WTC11 (cell line): Measurements from ENCODE around the gene ZBTB21. TPM values are rescaled to one million over a fixed set of nuclear protein-coding genes. Genes with fewer than 3 reads are reported as not detected.
A peak's percentile ranks its signal among the peaks of the same experiment; 100 is the strongest.

Source experiments
- ATAC-seq: fragments of 200-7000 bp; cut with Tn5 transposase; 2 replicates; pipeline ENCODE4 v1.10.0; 2021; ENCODE audit warnings: mild to moderate bottlenecking, moderate library complexity
- CTCF ChIA-PET: fragments of 300-600 bp; sonication (Branson Sonifier 250); formaldehyde crosslinking; loops from one replicate; lab custom pipeline; 2021; ENCODE audit warnings: antibody characterized with exemption; lab: Charles Lee
- POLR2A ChIA-PET: fragments of 350-600 bp; sonication (Branson Sonifier 250); formaldehyde crosslinking; loops from one replicate; lab custom pipeline; 2021; ENCODE audit warnings: antibody characterized with exemption; lab: Charles Lee
- DNase-seq: peaks from one replicate; pipeline ENCODE4 v3.0.0; 2021; ENCODE audit warnings: low spot score
- H3K27ac Mint-ChIP-seq: 2 replicates; pipeline ENCODE4 v1.8.0; 2021; ENCODE audit warnings: mixed read lengths
- H3K27me3 Mint-ChIP-seq: 2 replicates; pipeline ENCODE4 v1.8.0; 2021; ENCODE audit warnings: low read depth, mild to moderate bottlenecking, moderate library complexity, mixed read lengths
- H3K36me3 Mint-ChIP-seq: 2 replicates; pipeline ENCODE4 v1.8.0; 2021; ENCODE audit warnings: mixed read lengths
- H3K4me1 Mint-ChIP-seq: 2 replicates; pipeline ENCODE4 v1.8.0; 2022; ENCODE audit warnings: mixed read lengths
- H3K4me3 Mint-ChIP-seq: 2 replicates; pipeline ENCODE4 v1.8.0; 2021; ENCODE audit warnings: mild to moderate bottlenecking, moderate library complexity, mixed read lengths
- H3K9me3 Mint-ChIP-seq: 2 replicates; pipeline ENCODE4 v1.8.0; 2021; ENCODE audit warnings: mixed read lengths
- CREB1 ChIP-seq: sonication (generic); formaldehyde crosslinking; IDR thresholded peaks from 2 replicates; pipeline ENCODE4 v1.8.0; 2023; ENCODE audit warnings: mild to moderate bottlenecking, missing genetic modification reagents
- CREM ChIP-seq: sonication (generic); formaldehyde crosslinking; IDR thresholded peaks from 2 replicates; pipeline ENCODE4 v1.8.1; 2022; ENCODE audit warnings: mild to moderate bottlenecking, missing genetic modification reagents, moderate library complexity
- ELF4 ChIP-seq: sonication (generic); formaldehyde crosslinking; IDR thresholded peaks from 2 replicates; pipeline ENCODE4 v1.8.1; 2022; ENCODE audit warnings: low read depth, mild to moderate bottlenecking, moderate library complexity, missing genetic modification reagents
- ESRRA ChIP-seq: sonication (generic); formaldehyde crosslinking; IDR thresholded peaks from 2 replicates; pipeline ENCODE4 v1.8.1; 2022; ENCODE audit warnings: mild to moderate bottlenecking, missing genetic modification reagents, borderline replicate concordance
- FOXP1 ChIP-seq: sonication (generic); formaldehyde crosslinking; IDR thresholded peaks from 2 replicates; pipeline ENCODE4 v1.8.0; 2022; ENCODE audit warnings: missing genetic modification reagents, mild to moderate bottlenecking, moderate library complexity, borderline replicate concordance
- GRHL2 ChIP-seq: fragments of 250-450 bp; sonication (Bioruptor Pico); IDR thresholded peaks from 2 replicates; pipeline ENCODE4 v1.8.0; 2022; ENCODE audit warnings: mild to moderate bottlenecking, moderate library complexity; ENCODE audit not compliant: insufficient replicate concordance, severe bottlenecking
- HMGA2 ChIP-seq: fragments of 250-450 bp; sonication (Bioruptor Pico); IDR thresholded peaks from 2 replicates; pipeline ENCODE4 v1.4.0; 2021; ENCODE audit warnings: mild to moderate bottlenecking, moderate library complexity
- NR3C1 ChIP-seq: sonication (generic); formaldehyde crosslinking; conservative IDR thresholded peaks from 2 replicates; pipeline ENCODE4 v1.8.1; 2023; ENCODE audit warnings: low read depth, mild to moderate bottlenecking, missing genetic modification reagents
- RELA ChIP-seq: sonication (generic); formaldehyde crosslinking; IDR thresholded peaks from 2 replicates; pipeline ENCODE4 v1.8.1; 2022; ENCODE audit warnings: missing genetic modification reagents, mild to moderate bottlenecking, borderline replicate concordance
- SMAD3 ChIP-seq: sonication (generic); formaldehyde crosslinking; IDR thresholded peaks from 2 replicates; pipeline ENCODE4 v1.8.0; 2022; ENCODE audit warnings: missing genetic modification reagents, mild to moderate bottlenecking, borderline replicate concordance
- SMAD4 ChIP-seq: sonication (generic); formaldehyde crosslinking; IDR thresholded peaks from 2 replicates; pipeline ENCODE4 v1.8.0; 2022; ENCODE audit warnings: mild to moderate bottlenecking, missing genetic modification reagents
- SOX15 ChIP-seq: fragments of 250-450 bp; sonication (Bioruptor Pico); IDR thresholded peaks from 2 replicates; pipeline ENCODE4 v1.9.0; 2021; ENCODE audit warnings: mild to moderate bottlenecking
- TCF7 ChIP-seq: sonication (generic); formaldehyde crosslinking; IDR thresholded peaks from 2 replicates; pipeline ENCODE4 v1.8.0; 2022; ENCODE audit warnings: mild to moderate bottlenecking, low read depth, missing genetic modification reagents, moderate library complexity
- ZNF671 ChIP-seq: fragments of 250-450 bp; sonication (Bioruptor Pico); IDR thresholded peaks from 2 replicates; pipeline ENCODE4 v1.8.0; 2021; ENCODE audit warnings: mild to moderate bottlenecking
- total RNA-seq: library from RNA; stranded (reverse); gene quantifications from 3 replicates; pipeline ENCODE4 v1.2.3, GENCODE V29; 2021
- TF ChIP-seq, protein P1 (sequence below): sonication (generic); formaldehyde crosslinking; IDR thresholded peaks from 2 replicates; pipeline ENCODE4 v1.8.0; 2022; ENCODE audit warnings: mild to moderate bottlenecking, missing genetic modification reagents
- TF ChIP-seq, protein P2 (sequence below): fragments of 250-450 bp; sonication (Bioruptor Pico); IDR thresholded peaks from 2 replicates; pipeline ENCODE4 v1.8.0; 2021; ENCODE audit warnings: mild to moderate bottlenecking
- TF ChIP-seq, protein P3 (sequence below): sonication (generic); formaldehyde crosslinking; conservative IDR thresholded peaks from 2 replicates; pipeline ENCODE4 v1.8.1; 2023; ENCODE audit warnings: mild to moderate bottlenecking, low read depth, missing genetic modification reagents, moderate library complexity
- TF ChIP-seq, protein P4 (sequence below): sonication (generic); formaldehyde crosslinking; IDR thresholded peaks from 2 replicates; pipeline ENCODE4 v1.8.1; 2023; ENCODE audit warnings: mild to moderate bottlenecking, moderate library complexity, missing genetic modification reagents
- TF ChIP-seq, protein P5 (sequence below): sonication (generic); formaldehyde crosslinking; conservative IDR thresholded peaks from 2 replicates; pipeline ENCODE4 v1.8.1; 2022; ENCODE audit warnings: mild to moderate bottlenecking, missing genetic modification reagents
- TF ChIP-seq, protein P6 (sequence below): sonication (generic); formaldehyde crosslinking; IDR thresholded peaks from 2 replicates; pipeline ENCODE4 v1.8.0; 2023; ENCODE audit warnings: missing genetic modification reagents
- TF ChIP-seq, protein P7 (sequence below): fragments of 250-450 bp; sonication (Bioruptor Pico); conservative IDR thresholded peaks from 2 replicates; pipeline ENCODE4 v1.9.0; 2021; ENCODE audit warnings: mild to moderate bottlenecking

Gene ZBTB21
- total RNA-seq, 1 experiment from 2014 or later = 13.8 TPM

DNA sequence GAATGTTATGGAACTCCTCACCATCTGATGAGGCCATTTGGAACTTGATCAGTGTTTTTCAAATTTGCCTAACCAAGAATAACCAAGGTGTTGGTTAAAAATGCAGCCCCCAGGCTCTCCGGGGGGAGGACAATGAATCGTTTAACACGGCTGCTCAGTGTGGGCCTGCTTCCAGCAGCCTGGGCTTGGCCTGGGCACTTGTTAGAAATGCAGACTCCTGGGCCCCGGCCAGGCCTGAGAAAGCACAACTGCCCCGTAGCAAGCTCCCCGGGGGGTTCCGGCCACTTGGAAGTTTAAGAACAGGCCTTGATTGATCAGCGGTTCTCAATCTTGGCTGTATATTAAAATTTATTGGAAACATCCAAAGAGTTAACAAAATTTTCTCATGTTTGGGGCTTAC lies 33.5 kb downstream of the ZBTB21 start (continued):
- TF ChIP-seq GRHL2 (CRISPR knock-in tag) = no peak
- TF ChIP-seq ZNF671 = no peak
- no peak for TF ChIP-seq ELF4 (CRISPR knock-in tag)

DNA sequence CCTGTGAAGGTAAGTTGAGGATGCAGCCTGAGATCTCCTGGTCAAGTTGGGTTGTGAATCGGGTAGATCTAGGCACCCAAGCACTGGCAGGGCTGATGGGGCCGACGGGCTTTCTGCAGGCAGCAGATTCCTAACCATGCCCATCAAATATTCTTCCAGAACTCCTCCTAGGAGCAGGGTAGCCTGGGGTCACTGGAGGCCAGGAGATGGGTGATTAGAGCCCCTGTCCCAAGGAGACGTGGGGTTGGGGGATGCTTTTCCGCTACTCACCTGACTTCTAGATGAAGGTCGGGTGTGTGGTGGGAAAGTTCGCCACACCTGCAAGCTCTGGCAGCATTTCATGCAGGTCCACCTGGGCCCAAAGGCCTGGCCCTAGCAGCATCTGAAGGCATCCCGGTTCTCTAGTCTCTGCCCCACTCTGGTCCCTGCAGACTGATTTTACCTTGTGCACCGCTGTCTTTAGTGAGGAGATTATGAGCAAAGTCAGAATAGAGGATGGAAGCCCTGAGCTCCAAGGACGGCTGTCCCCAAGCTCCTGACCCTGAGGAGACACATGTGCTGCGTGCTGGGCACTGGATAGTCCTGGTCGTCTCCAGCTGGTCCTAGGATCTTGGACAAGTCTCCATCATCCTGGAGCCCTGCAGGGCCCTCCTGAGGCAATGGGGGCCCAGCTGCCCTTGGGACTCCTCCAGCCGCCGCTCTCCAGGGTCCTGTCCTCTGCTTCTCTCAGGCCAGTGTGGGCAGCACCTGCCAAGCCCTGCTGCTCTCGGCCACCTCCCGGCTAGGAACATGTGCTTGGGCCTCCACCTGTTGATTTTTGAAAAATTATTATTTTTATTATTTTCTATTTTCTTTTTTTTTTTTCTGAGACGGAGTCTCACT lies 34.5 kb downstream of the ZBTB21 start:
- POLR2A ChIA-PET = no interaction called here

More for the DNA sequence above, 34.5 kb downstream of the ZBTB21 start:
- ATAC-seq (peak; percentile 26; the same call in 1 of the 2 replicates), DNase-seq (peak; percentile 36)
- peaks cover 18% of the 10 kb centered on the region for H3K4me1 Mint-ChIP-seq
- no peak overlapping the region for H3K4me3 Mint-ChIP-seq
- TF ChIP-seq FOXP1 (CRISPR knock-in tag) (no peak), SMAD3 (CRISPR knock-in tag) (no peak), HMGA2 (CRISPR knock-in tag) (no peak), ESRRA (CRISPR knock-in tag) (no peak), CREM (CRISPR knock-in tag) (no peak), NR3C1 (CRISPR knock-in tag) (no peak), RELA (CRISPR knock-in tag) (no peak), TCF7 (no peak), SOX15 (CRISPR knock-in tag) (no peak), GRHL2 (CRISPR knock-in tag) (no peak), SMAD4 (CRISPR knock-in tag) (no peak), CREB1 (CRISPR knock-in tag) (no peak)
- TF ChIP-seq, protein P1, sequence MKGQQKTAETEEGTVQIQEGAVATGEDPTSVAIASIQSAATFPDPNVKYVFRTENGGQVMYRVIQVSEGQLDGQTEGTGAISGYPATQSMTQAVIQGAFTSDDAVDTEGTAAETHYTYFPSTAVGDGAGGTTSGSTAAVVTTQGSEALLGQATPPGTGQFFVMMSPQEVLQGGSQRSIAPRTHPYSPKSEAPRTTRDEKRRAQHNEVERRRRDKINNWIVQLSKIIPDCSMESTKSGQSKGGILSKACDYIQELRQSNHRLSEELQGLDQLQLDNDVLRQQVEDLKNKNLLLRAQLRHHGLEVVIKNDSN (CRISPR knock-in tag) = no peak
- TF ChIP-seq, protein P2, sequence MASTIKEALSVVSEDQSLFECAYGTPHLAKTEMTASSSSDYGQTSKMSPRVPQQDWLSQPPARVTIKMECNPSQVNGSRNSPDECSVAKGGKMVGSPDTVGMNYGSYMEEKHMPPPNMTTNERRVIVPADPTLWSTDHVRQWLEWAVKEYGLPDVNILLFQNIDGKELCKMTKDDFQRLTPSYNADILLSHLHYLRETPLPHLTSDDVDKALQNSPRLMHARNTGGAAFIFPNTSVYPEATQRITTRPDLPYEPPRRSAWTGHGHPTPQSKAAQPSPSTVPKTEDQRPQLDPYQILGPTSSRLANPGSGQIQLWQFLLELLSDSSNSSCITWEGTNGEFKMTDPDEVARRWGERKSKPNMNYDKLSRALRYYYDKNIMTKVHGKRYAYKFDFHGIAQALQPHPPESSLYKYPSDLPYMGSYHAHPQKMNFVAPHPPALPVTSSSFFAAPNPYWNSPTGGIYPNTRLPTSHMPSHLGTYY (CRISPR knock-in tag) = no peak
- TF ChIP-seq, protein P3, sequence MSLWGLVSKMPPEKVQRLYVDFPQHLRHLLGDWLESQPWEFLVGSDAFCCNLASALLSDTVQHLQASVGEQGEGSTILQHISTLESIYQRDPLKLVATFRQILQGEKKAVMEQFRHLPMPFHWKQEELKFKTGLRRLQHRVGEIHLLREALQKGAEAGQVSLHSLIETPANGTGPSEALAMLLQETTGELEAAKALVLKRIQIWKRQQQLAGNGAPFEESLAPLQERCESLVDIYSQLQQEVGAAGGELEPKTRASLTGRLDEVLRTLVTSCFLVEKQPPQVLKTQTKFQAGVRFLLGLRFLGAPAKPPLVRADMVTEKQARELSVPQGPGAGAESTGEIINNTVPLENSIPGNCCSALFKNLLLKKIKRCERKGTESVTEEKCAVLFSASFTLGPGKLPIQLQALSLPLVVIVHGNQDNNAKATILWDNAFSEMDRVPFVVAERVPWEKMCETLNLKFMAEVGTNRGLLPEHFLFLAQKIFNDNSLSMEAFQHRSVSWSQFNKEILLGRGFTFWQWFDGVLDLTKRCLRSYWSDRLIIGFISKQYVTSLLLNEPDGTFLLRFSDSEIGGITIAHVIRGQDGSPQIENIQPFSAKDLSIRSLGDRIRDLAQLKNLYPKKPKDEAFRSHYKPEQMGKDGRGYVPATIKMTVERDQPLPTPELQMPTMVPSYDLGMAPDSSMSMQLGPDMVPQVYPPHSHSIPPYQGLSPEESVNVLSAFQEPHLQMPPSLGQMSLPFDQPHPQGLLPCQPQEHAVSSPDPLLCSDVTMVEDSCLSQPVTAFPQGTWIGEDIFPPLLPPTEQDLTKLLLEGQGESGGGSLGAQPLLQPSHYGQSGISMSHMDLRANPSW (CRISPR knock-in tag) = no peak
- TF ChIP-seq, protein P4, sequence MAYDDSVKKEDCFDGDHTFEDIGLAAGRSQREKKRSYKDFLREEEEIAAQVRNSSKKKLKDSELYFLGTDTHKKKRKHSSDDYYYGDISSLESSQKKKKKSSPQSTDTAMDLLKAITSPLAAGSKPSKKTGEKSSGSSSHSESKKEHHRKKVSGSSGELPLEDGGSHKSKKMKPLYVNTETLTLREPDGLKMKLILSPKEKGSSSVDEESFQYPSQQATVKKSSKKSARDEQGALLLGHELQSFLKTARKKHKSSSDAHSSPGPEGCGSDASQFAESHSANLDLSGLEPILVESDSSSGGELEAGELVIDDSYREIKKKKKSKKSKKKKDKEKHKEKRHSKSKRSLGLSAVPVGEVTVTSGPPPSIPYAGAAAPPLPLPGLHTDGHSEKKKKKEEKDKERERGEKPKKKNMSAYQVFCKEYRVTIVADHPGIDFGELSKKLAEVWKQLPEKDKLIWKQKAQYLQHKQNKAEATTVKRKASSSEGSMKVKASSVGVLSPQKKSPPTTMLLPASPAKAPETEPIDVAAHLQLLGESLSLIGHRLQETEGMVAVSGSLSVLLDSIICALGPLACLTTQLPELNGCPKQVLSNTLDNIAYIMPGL (CRISPR knock-in tag) = no peak
- TF ChIP-seq, protein P5, sequence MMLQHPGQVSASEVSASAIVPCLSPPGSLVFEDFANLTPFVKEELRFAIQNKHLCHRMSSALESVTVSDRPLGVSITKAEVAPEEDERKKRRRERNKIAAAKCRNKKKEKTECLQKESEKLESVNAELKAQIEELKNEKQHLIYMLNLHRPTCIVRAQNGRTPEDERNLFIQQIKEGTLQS (CRISPR knock-in tag) = no peak
- TF ChIP-seq, protein P6, sequence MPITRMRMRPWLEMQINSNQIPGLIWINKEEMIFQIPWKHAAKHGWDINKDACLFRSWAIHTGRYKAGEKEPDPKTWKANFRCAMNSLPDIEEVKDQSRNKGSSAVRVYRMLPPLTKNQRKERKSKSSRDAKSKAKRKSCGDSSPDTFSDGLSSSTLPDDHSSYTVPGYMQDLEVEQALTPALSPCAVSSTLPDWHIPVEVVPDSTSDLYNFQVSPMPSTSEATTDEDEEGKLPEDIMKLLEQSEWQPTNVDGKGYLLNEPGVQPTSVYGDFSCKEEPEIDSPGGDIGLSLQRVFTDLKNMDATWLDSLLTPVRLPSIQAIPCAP (CRISPR knock-in tag) = no peak
- TF ChIP-seq, protein P7, sequence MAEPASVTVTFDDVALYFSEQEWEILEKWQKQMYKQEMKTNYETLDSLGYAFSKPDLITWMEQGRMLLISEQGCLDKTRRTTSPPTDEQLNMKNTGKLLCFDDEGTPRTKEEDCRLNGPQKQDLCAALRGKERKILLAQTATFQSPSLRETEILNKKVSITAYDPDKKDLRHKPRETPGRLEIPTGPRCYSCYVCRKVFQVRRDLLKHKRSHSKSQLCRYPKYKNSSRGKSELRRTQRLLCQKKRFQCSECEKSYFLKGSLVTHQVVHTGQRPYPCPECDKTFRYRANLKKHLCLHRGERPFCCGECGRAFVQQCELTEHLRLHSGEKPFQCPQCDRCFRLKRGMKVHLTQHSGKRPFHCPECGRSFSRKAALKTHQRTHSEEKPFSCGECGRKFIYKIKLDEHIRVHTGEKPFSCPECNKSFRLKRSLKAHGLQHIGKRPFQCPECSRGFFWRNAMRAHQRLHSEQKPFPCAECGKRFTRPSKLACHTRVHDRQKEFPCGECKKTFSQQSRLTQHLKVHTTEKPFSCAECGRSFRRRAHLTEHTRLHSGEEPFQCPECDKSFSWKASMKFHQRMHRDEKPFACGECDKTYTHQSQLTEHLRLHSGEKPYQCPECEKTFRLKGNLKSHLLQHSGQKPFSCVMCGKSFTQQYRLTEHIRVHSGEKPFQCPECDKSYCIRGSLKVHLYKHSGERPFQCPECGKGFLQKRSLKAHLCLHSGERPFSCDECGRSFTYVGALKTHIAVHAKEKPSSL (CRISPR knock-in tag) = no peak
- CTCF ChIA-PET = interaction anchor here (0.9 to 3.3 kb wide), 3 partner anchors 80 to 363 kb away, joined by 3 to 33 read pairs (median 3); no protein-coding TSS in a partner anchor
- no peak overlapping the region for H3K27ac Mint-ChIP-seq
- peaks cover 8% of the 10 kb centered on the region for H3K36me3 Mint-ChIP-seq
- H3K9me3 Mint-ChIP-seq = peaks cover 13% of the 10 kb centered on the region
- no peaks in the 10 kb centered on the region; the same call in none of the 2 replicates for H3K27me3 Mint-ChIP-seq
